GM12865 (cell line): ENCODE results near the gene LHFPL6.

Experiments
- DNase-seq: peaks from one replicate; pipeline ENCODE4 v3.0.0; 2010; ENCODE audit warnings: low read depth
- H3K4me3 ChIP-seq: 2 replicates; pipeline ENCODE4 v1.5.1; 2011; ENCODE audit warnings: mild to moderate bottlenecking, low read depth, low read length, control low read depth
- TF ChIP-seq, protein P1 (sequence below): IDR thresholded peaks from 2 replicates; pipeline ENCODE4 v1.5.1; 2011; ENCODE audit warnings: low read length, control low read depth, low read depth, inconsistent platforms; ENCODE audit not compliant: insufficient read depth; ENCODE audit errors: missing control alignments

LHFPL6 gene

DNA sequence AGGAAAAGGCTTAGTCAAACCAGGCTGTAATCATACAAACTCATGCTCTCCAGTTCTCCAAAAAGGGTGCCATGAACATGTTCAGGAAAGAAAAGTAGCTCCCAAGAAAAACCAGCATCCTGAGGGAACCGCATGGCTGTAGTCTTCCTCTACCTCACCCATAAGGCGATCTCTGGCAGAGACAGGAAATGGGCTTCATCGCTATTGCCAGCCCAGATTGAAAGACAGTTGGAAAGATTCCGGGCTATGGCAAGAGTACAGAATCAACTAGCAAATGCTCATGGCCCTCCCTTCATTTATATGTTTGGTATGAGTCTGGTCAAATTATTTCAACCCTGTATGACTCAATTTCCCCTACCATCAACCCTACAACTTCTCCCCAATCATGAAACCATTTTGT, 140.1 kb downstream of the LHFPL6 start:
- DNase-seq = no peak

DNA sequence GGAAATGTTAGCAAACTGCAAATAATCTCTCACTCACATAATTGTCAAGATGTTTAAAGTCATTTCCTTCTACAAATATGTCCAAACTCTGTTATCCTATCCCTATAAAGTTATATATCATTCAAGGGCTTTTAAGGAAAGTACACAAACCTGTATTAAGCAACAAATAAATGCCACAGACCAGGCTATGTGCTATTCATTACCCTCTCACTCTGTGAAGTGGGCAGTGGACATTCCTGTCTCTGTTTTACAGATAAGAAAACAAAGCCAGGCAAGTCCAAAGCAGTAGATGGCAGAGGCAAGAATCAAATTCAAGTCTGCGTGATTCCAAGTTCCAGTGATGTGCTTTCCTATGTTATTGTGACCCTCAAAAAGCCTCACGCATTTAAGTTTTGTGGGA, 140.6 kb downstream of the LHFPL6 start:
- TF ChIP-seq, protein P1, sequence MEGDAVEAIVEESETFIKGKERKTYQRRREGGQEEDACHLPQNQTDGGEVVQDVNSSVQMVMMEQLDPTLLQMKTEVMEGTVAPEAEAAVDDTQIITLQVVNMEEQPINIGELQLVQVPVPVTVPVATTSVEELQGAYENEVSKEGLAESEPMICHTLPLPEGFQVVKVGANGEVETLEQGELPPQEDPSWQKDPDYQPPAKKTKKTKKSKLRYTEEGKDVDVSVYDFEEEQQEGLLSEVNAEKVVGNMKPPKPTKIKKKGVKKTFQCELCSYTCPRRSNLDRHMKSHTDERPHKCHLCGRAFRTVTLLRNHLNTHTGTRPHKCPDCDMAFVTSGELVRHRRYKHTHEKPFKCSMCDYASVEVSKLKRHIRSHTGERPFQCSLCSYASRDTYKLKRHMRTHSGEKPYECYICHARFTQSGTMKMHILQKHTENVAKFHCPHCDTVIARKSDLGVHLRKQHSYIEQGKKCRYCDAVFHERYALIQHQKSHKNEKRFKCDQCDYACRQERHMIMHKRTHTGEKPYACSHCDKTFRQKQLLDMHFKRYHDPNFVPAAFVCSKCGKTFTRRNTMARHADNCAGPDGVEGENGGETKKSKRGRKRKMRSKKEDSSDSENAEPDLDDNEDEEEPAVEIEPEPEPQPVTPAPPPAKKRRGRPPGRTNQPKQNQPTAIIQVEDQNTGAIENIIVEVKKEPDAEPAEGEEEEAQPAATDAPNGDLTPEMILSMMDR = no peak
- no peak for DNase-seq
- no peak overlapping the region for H3K4me3 ChIP-seq

More for the DNA sequence above, 140.1 kb downstream of the LHFPL6 start:
- H3K4me3 ChIP-seq = no peak overlapping the region
- TF ChIP-seq, protein P1 = no peak

DNA sequence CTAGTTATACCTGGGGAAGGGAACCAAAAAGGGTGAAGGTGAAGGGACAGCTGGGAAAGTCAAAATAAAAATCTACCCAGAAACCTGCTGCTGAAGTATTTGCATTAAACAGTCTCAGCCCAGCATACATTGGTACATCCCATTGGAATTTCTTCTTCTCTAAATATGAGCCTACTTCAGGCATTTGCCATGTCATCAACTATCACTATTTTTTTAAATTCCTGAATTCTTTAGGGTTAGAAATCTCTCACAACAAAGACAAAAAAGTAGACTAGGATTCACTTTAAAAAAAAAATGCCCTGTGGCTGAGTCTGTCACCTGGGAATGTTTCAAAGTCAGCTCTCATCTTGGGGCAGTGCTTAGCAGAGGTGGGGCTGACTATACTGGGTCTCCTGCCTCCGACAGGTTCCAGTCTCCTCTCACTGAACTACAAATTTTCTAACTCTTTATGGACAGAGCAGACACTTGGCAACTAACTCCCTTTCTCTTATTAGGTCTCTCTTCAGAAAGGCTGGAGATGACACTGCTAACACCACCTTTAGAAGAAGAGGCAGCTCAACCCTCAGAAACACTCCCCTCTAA, 141.2 kb downstream of the LHFPL6 start:
- no peak for DNase-seq
- H3K4me3 ChIP-seq = no peak overlapping the region
- TF ChIP-seq, protein P1 = no peak

DNA sequence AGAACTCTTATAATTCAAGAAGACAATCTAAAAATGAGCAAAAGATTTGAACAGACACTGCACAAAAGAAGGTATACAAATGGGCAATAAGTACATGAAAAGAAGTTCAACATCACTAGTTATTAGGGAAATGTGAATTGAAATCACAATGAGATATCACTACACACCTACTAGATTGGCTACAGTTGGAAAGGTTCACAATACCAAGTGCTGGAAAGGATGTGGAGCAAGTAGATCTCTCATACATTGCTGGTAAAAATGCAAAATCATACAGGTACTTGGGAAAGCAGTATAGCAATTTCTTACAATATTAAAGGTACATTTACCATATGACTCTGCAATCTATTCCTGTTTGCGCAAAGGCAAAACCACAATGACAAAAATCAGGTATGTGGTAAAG, 145.7 kb downstream of the LHFPL6 start:
- no peak overlapping the region for H3K4me3 ChIP-seq
- DNase-seq = no peak
- TF ChIP-seq, protein P1 = no peak

DNA sequence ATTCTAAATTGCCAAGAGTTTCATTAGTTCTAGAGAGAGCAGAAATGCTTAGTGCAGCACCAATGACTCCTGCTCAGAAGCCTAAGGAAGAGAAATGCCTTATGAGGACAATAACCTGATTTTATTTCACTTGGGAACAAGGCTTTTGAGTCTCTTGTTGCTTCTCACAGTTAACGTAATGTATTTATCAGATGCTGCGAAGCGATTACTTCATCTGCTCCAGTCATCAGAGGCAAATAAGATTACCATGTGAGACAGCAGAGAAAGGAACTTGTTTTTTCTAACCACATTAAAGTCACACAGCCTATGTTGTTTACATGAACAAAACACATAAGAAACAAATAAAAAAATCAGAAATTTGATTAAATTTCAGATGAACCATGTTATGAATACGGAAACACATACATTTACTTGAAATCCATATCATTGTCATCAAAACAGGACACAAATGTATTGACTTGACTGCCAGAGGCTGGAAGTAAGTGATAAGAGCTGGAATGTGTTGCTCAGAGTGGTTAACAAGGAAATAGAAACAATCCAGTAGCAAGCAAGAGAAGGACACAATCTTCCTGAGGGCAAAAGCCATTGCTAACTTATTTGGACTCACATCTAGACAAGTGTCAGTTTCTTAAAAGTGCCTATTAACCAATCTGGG, 147.3 kb downstream of the LHFPL6 start:
- TF ChIP-seq, protein P1 = no peak
- DNase-seq = no peak
- no peak overlapping the region for H3K4me3 ChIP-seq

DNA sequence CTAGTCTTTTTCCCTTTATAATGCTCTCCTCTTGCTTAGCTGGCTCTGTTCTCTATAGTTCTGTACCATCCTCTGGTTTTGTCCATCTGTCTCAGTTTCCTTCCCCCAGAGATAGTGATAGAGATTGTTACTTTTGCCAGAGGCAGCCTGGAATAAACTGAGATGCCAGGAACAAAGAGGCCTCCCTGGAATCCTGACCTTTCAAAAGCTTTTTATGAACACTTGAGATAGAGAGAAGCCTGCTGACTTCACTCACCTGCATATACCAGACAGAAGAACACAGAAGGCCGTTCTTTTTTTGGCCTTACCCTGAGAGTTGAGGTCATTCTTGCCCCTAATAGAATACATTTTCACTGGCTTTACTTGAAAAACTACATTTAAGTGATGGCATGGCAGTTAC, 150.2 kb downstream of the LHFPL6 start:
- TF ChIP-seq, protein P1 = no peak
- no peak for DNase-seq
- H3K4me3 ChIP-seq = no peak overlapping the region

DNA sequence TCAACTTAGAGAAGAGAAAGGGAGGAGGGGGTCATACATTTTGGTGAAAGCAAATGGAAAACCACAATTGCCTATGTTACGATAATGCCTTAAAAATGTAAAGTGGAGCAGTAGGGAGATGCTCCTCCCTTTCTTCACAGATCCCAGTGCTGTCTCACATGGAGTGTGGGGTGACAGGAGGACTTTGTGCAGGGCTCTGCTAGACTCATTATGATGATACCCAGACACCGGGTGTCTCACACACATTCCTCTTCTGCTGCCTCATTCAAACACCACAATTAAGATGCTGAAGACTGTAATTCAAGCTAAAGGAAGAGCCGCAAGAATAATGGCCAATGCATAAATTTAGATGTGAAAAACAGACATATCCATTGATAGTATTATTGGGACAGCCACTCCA, 150.6 kb downstream of the LHFPL6 start:
- TF ChIP-seq, protein P1 = no peak
- DNase-seq = no peak
- no peak overlapping the region for H3K4me3 ChIP-seq
